Endothelial cell of umbilical vein (primary cell): Measurements from ENCODE around the gene EEF1AKMT3.

Source experiments
- CTCF ChIP-seq, 2 donors: IDR thresholded peaks; 1 replicate in 1 of 2; 2 replicates in 1 of 2; pipeline ENCODE4 v1.5.1; 2011; ENCODE audit warnings: low read length in 2 of 2, mild to moderate bottlenecking in 2 of 2, moderate library complexity in 2 of 2, control low read depth in 1 of 2, inconsistent platforms in 1 of 2, low read depth in 1 of 2; ENCODE audit not compliant: insufficient read depth in 1 of 2; ENCODE audit errors: extremely low read depth in 1 of 2
- EZH2 ChIP-seq: IDR thresholded peaks from 2 replicates; pipeline ENCODE4 v1.6.1; 2012; ENCODE audit warnings: borderline replicate concordance, low read depth, mild to moderate bottlenecking, moderate library complexity, low read length, inconsistent platforms; ENCODE audit not compliant: severe bottlenecking
- MYC ChIP-seq: IDR thresholded peaks from one replicate; pipeline ENCODE4 v1.6.1; 2011; ENCODE audit warnings: mild to moderate bottlenecking, low read depth, low read length
- POLR2A ChIP-seq: IDR thresholded peaks from 2 replicates; pipeline ENCODE4 v1.6.1; 2012; ENCODE audit warnings: low read depth, mild to moderate bottlenecking, control low read depth, low read length
- POLR2AphosphoS5 ChIP-seq: IDR thresholded peaks from 2 replicates; pipeline ENCODE4 v1.6.1; 2012; ENCODE audit warnings: low read depth, mild to moderate bottlenecking, control low read depth, low read length, moderate library complexity; ENCODE audit not compliant: insufficient read depth

GRCh38 chr12:57803319-57803893 is 31.0 kb downstream of the EEF1AKMT3 start:
- TF ChIP-seq CTCF (IDR thresholded peaks at IDR 0.05; ENCODE audit: extremely low read depth in 1 of 2, insufficient read depth in 1 of 2, low read depth in 1 of 2, low read length in 2 of 2) (peak; percentile 81 to 83), MYC (no peak), POLR2A (no peak), POLR2AphosphoS5 (no peak), EZH2 (no peak)
